Glomerular visceral epithelial cell (primary cell): Measurements from ENCODE around the gene TGFBRAP1.

Source experiments
- DNase-seq: peaks from one replicate; pipeline ENCODE4 v3.0.0-alpha.2; 2016; ENCODE audit errors: extremely low spot score

The TGFBRAP1 gene

GRCh38 chr2:105313877-105314276 lies 15.7 kb downstream of the TGFBRAP1 start:
- no peak for DNase-seq

- no peak for DNase-seq
These were observed 20.4 kb downstream of the TGFBRAP1 start for GRCh38 chr2:105309147-105309545.

DNA sequence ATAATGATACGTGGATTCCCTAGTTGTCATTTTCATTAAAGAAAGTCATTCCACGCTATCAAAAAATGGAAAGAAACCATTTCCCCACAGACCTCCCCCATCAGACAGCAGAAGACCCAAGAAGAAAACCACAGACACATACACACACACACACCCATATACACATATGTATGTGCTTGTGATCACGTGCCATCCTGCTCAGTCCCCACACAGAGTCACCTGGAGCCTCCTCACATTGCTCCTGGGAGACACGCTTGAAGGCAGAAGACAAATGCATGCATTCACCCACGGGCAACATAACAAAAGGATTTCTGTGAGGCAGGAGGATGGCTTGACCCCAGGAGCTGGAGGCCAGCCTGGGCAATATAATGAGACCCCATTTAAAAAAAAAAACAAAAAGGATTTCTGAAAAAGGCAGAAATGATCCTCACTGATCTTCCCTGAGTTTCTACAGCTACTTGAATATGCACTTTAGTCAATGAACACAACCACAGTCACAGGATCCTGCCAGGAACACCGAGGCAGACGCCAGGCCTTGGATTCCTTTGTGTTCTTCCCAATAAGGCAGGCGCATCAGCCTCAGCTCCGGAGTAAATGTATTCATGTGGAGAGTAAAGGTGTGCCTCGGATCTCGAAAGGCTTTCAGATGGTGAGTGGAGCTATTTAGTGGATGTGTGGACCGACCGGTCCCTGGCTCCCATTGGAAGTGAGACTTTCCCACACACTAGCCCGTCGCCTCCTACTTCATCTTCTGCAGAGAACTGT lies 21.0 kb downstream of the TGFBRAP1 start:
- no peak for DNase-seq

GRCh38 chr2:105307962-105308361 lies 21.6 kb downstream of the TGFBRAP1 start:
- DNase-seq, result no peak

GRCh38 chr2:105307550-105307949 lies 22.0 kb downstream of the TGFBRAP1 start:
- no peak for DNase-seq

DNA sequence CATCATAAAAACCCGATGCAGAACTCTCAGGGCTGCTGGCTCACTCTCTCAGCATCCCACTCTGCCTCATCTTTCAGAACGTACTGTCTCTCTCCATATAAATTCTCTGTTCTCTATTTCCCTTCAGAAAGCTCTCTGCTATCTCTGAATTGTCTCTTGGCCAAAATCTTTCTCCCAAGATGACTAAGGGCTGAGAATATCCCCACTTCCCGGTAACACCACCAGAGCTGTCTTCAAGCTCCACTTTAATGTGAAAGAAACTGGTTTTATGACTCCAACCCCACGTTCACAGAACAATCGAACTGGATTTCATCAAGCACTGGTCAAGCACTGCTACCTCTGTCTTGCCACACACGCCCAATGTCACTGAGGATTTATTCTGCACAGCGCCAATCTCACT lies 22.4 kb downstream of the TGFBRAP1 start:
- DNase-seq, result no peak

GRCh38 chr2:105301646-105302045 lies 27.9 kb downstream of the TGFBRAP1 start:
- no peak for DNase-seq

DNA sequence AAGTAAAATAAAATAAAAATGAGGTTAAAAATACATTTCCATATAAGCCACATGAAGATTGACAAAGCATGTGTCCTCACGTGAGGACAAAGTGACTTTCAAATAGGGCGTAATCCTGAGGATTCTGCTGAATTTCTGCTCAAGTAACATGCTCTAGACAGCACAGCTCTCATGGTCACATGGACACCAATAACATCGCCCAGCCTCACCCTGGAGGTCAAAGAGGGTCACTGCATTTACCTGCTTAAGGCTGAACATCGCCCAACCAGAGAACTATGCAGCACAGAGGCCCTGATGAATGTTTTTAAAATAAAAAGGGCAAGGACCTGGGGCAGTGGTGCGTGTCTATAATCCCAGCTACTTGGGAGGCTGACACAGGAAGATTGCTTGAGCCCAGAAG lies 30.2 kb downstream of the TGFBRAP1 start:
- DNase-seq, result no peak

GRCh38 chr2:105298017-105298416 lies 31.5 kb downstream of the TGFBRAP1 start:
- no peak for DNase-seq

DNA sequence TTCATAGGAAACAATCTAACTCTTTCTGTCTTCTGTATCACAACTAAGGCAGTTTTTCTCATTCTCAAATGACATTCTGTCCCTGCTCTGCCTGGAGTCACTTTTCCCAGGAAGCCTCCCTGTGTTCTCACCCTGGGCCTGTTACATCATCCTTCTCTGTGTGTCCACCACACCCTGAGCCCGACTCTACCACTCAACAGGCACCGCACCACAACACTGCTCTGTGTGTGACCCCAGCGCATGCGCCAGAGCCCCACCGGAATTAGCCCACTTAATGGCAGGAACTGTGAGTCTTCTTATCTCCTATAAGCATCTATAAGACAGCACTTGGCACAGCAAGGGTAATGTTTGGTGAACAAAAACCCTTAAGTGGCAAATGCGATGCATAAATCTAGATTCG lies 32.3 kb downstream of the TGFBRAP1 start:
- DNase-seq, result no peak

GRCh38 chr2:105296017-105296611 lies 33.4 kb downstream of the TGFBRAP1 start:
- DNase-seq, result no peak

GRCh38 chr2:105294844-105295481 lies 34.6 kb downstream of the TGFBRAP1 start:
- peak; percentile 80 for DNase-seq

DNA sequence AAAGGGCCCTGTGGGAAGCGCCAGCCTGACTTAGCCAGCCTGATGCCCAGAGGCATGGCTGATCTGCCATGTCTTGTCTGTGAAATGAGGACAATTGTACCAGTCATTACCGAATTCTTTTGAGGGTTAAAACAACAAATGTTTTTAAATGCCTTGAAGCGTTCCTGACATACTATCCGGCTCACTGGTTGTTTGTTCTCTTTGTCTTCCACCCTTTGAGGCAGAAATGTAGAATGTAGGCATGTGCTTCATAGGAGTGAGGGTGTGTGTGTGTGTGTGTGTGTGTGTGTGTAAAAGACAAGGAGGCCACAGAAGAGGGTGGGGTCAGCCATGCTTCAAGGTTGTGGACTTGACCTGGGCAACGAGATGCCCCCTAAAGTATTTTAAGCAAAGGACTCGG lies 35.5 kb downstream of the TGFBRAP1 start:
- DNase-seq, result no peak

DNA sequence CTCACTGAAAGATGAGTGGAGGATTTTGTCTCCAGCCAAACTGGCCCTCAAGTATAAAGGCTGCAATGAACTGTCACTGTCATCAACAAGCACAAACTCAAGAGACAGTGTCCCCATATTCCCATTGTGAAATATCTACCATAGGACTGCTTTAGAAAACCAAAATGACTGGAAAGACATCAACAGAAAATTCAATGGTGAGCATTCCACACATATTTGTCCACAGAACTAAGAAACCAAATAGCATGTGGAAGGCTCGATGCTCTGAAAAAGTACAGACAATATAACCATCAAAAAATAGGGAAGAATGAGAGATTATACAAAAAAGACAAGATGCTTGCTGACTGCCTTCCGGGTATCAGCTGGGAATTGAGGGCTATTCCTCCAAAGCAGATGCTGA lies 37.6 kb downstream of the TGFBRAP1 start:
- no peak for DNase-seq

DNA sequence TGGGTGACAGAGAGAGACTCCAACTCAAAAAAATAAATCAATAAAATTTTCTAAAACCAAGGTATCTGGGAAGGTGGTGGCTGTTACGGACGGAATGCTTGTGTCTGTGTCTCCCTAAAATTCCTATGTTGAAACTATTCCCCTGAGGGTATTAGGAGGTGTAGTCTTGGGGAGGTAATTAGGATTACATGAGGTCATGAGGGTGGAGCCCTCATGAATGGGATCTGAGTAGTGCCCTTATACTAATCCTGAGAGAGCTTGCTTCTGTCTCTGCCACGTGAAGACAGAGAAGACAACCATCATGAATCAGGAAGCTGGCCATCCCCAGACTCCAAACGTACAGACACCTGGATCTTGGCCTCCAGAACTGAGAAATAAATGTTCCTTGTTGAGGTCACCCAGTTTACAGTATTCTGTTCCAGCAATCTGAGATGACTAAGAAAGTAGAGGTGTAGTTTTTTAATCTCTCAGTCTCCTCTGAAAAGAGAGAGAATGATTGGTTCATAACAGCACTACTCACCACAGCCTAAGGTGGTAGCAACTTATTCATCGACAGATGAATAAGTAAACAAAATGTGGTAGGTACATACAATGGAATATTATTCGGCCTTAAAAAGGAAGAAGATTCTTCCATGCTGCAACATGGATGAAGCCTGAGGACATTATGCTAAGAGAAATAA lies 38.4 kb downstream of the TGFBRAP1 start:
- DNase-seq, result no peak

GRCh38 chr2:105288133-105288532 lies 41.4 kb downstream of the TGFBRAP1 start:
- no peak for DNase-seq

DNA sequence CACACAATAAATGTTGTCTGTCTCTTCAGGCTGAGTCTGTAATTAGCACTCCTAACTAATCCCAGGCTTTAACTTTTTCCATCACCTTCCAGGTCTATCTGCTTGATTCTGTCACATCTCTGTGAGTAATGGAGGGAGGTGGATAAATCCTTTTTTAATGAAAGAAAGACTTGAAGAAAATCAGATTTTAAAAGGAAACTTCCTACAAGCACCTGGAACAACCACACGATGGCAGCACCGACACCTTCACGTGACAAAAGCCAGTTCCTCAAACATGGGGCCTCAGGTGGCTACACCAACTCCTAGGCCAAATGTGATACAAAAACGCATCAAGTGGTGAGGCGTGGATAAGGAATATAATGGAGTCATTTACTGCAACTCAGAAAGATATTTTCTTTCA lies 41.8 kb downstream of the TGFBRAP1 start:
- peak; percentile 43 for DNase-seq

DNA sequence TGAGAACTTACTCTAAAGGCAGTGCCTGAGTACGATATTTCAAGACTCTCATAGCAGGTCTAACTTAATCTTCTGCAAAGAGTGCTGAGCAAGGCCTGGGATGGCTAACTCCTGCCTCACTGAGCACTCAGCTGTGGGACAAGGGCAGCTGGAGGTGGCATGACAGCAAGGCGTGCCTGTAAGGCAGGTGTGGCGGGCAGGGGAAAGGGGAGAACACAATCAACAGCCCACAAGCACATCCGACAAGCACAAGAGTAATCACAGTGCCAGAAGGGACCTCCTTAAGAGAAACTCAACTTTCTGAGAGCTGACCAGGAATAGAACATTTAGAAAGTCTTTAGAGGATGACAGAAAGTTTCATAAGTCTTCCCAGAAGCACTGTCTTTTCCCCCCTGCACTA lies 46.0 kb downstream of the TGFBRAP1 start:
- no peak for DNase-seq

GRCh38 chr2:105280281-105280680 lies 49.3 kb downstream of the TGFBRAP1 start:
- no peak for DNase-seq

- DNase-seq, result no peak
These were observed 50.4 kb downstream of the TGFBRAP1 start for GRCh38 chr2:105279126-105279525.

- no peak for DNase-seq
These were observed 50.9 kb downstream of the TGFBRAP1 start for GRCh38 chr2:105278654-105279053.

DNA sequence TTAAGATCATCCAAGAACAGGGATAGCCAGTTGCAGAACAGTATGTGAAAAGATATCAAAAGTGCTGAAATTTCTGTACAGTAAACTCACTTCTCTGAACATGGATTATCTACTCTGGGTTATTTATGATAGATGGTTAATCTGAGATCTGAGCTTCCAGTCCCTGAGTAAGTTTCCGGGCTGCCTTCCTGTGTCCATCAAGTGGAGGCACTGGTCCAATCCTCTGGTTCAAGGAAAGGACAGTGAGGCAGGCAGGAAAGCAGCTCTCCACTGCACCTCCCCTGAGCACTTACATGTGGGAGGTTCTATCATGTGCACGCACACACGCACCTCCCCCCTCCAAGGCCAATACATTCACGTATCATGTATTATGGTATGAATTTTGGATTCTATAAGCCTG lies 55.5 kb downstream of the TGFBRAP1 start:
- no peak for DNase-seq

GRCh38 chr2:105272176-105272575 lies 57.4 kb downstream of the TGFBRAP1 start:
- DNase-seq, result no peak
